A549 (cell line): ENCODE data around the gene AFF3. TPM values are rescaled to one million over a fixed set of nuclear protein-coding genes. Genes with fewer than 3 reads are reported as not detected.
"Not testable (repeated sequence)": the region's sequence is repeated elsewhere in the genome, so short reads cannot be mapped to it uniquely, and the experiment has no call there.

ENCODE experiments used
- ATAC-seq, 2 experiments: fragments of 200-7000 bp in 1 of 2; fragments of >200 bp in 1 of 2; cut with Nextera tagmentation in 1 of 2; cut with Tn5 transposase in 1 of 2; 3 replicates each; pipeline versions ENCODE4 v1.8.0 to v1.9.1; 2018 to 2020; ENCODE audit warnings: mild to moderate bottlenecking in 1 of 2, moderate library complexity in 1 of 2
- CTCF ChIA-PET: fragments of 300-600 bp; sonication (Branson Sonifier 250); formaldehyde crosslinking; extraction: SDS; loops from one replicate; lab custom pipeline; 2021; ENCODE audit warnings: antibody characterized with exemption, inconsistent platforms; lab: Yijun Ruan, JAX
- POLR2A ChIA-PET: fragments of 350-600 bp; formaldehyde crosslinking; extraction: SDS; loops from one replicate; lab custom pipeline; 2021; ENCODE audit warnings: antibody characterized with exemption, inconsistent platforms; lab: Yijun Ruan, JAX
- DNase-seq, 2 experiments: peaks; one replicate each; pipeline versions ENCODE4 v3.0.0 to v3.0.0-alpha.2; 2011 to 2016; ENCODE audit warnings: low read depth in 1 of 2, low spot score in 1 of 2
- FAIRE-seq: peaks from 2 replicates; lab custom pipeline; 2011; peaks lifted over from hg19 to GRCh38; lab: Jason Lieb, UNC
- H3K27ac ChIP-seq, 2 experiments: fragments of >200 bp; sonication (Bioruptor Twin); formaldehyde crosslinking; 3 replicates each; pipeline ENCODE4 v1.5.1; 2016 to 2017
- H3K4me1 ChIP-seq: fragments of >200 bp; sonication (Bioruptor Twin); formaldehyde crosslinking; 3 replicates; pipeline ENCODE4 v1.6.1; 2016
- H3K4me2 ChIP-seq: fragments of >200 bp; sonication (Bioruptor Twin); formaldehyde crosslinking; 3 replicates; pipeline ENCODE4 v1.6.1; 2016
- H3K4me3 ChIP-seq: fragments of >200 bp; sonication (Bioruptor Twin); formaldehyde crosslinking; 3 replicates; pipeline ENCODE4 v1.5.1; 2016
- H3K9me3 ChIP-seq: fragments of >200 bp; sonication (Bioruptor Twin); formaldehyde crosslinking; 3 replicates; pipeline ENCODE4 v1.6.1; 2016
- BHLHE40 ChIP-seq: IDR thresholded peaks from 2 replicates; pipeline ENCODE4 v1.6.1; 2012; ENCODE audit warnings: low read depth, low read length, inconsistent platforms
- CHD2 ChIP-seq: fragments of 150-350 bp; IDR thresholded peaks from 2 replicates; pipeline ENCODE4 v1.6.1; 2014; ENCODE audit warnings: low read length; ENCODE audit not compliant: partially characterized antibody
- EP300 ChIP-seq, 2 experiments: fragments of >200 bp; sonication (Bioruptor Twin); formaldehyde crosslinking; IDR thresholded peaks; 2 replicates in 1 of 2; 3 replicates in 1 of 2; pipeline ENCODE4 v1.6.1; 2016 to 2017
- FOSB ChIP-seq: fragments of 250-450 bp; sonication (Bioruptor Pico); IDR thresholded peaks from 2 replicates; pipeline ENCODE4 v1.5.0; 2020; ENCODE audit warnings: mild to moderate bottlenecking, moderate library complexity
- JUN ChIP-seq, 2 experiments: fragments of >200 bp; sonication (Bioruptor Twin); formaldehyde crosslinking; IDR thresholded peaks; 2 replicates in 1 of 2; 3 replicates in 1 of 2; pipeline ENCODE4 v1.6.1; 2016 to 2017
- MYC ChIP-seq: IDR thresholded peaks from 2 replicates; pipeline ENCODE4 v1.6.1; 2012; ENCODE audit warnings: mild to moderate bottlenecking, inconsistent platforms, low read length, improper control_type of control experiment, borderline replicate concordance
- NFE2L2 ChIP-seq: fragments of 150-350 bp; conservative IDR thresholded peaks from 2 replicates; pipeline ENCODE4 v1.6.1; 2014; ENCODE audit warnings: low read length
- RAD21 ChIP-seq, 2 experiments: fragments of >200 bp in 1 of 2; sonication (Bioruptor Twin) in 1 of 2; formaldehyde crosslinking in 1 of 2; IDR thresholded peaks in 1 of 2; conservative IDR thresholded peaks in 1 of 2; 2 replicates in 1 of 2; 3 replicates in 1 of 2; pipeline ENCODE4 v1.6.1; 2012 to 2018; ENCODE audit warnings: inconsistent platforms in 1 of 2
- RARB ChIP-seq: fragments of 250-450 bp; sonication (Bioruptor Pico); IDR thresholded peaks from 2 replicates; pipeline ENCODE4 v1.8.0; 2021; ENCODE audit warnings: mild to moderate bottlenecking, moderate library complexity
- RCOR1 ChIP-seq: fragments of 150-350 bp; IDR thresholded peaks from 2 replicates; pipeline ENCODE4 v1.6.1; 2014; ENCODE audit warnings: antibody characterized with exemption, low read length, low read depth
- TFCP2L1 ChIP-seq: fragments of 250-450 bp; sonication (Bioruptor Pico); IDR thresholded peaks from 2 replicates; pipeline ENCODE4 v1.5.0; 2021; ENCODE audit warnings: mild to moderate bottlenecking
- WGBS: methylation state at CpG from one replicate; pipeline ENCODE4 v1.1.6; 2017; ENCODE audit errors: missing lambda C conversion rate; 5-methylcytosine and 5-hydroxymethylcytosine counted together
- polyA plus RNA-seq, 4 experiments: library from polyadenylated mRNA; depleted of rRNA in 3 of 4; stranded (reverse); fragments of >200 nt; fragmentation: RNase III in 1 of 4; extraction: RNeasy Plus Mini Kit Qiagen cat#74134 plus additional on column Dnase treatment in 1 of 4; gene quantifications; 2 replicates in 3 of 4; 3 replicates in 1 of 4; pipeline ENCODE4 v1.2.3, GENCODE V29; 2011 to 2017
- TF ChIP-seq, protein P1 (sequence below): IDR thresholded peaks from 2 replicates; pipeline ENCODE4 v1.6.1; 2012
- TF ChIP-seq, protein P2 (sequence below): fragments of >200 bp; sonication (Bioruptor Twin); formaldehyde crosslinking; IDR thresholded peaks from 3 replicates; pipeline ENCODE4 v1.5.1; 2016
- TF ChIP-seq, protein P3 (sequence below): fragments of 450-650 bp; IDR thresholded peaks from 2 replicates; pipeline ENCODE4 v1.6.1; 2014; ENCODE audit warnings: antibody characterized with exemption
- TF ChIP-seq, protein P4 (sequence below): fragments of 200-600 bp; sonication (generic); IDR thresholded peaks from 2 replicates; pipeline ENCODE4 v1.6.1; 2016; ENCODE audit warnings: antibody characterized with exemption, mild to moderate bottlenecking, moderate library complexity
- TF ChIP-seq, protein P5 (sequence below): IDR thresholded peaks from 2 replicates; pipeline ENCODE4 v1.6.1; 2012
- TF ChIP-seq, protein P6 (sequence below): fragments of >200 bp; sonication (Bioruptor Twin); formaldehyde crosslinking; IDR thresholded peaks from 3 replicates; pipeline ENCODE4 v1.6.1; 2016
- TF ChIP-seq, protein P7 (sequence below): fragments of 250-450 bp; sonication (Bioruptor Pico); IDR thresholded peaks from 2 replicates; pipeline ENCODE4 v1.5.0; 2021; ENCODE audit warnings: mild to moderate bottlenecking, moderate library complexity, borderline replicate concordance

Gene AFF3
- polyA plus RNA-seq, 2 of the 4 experiments (the other 2 are of a cell fraction), result not detected

DNA sequence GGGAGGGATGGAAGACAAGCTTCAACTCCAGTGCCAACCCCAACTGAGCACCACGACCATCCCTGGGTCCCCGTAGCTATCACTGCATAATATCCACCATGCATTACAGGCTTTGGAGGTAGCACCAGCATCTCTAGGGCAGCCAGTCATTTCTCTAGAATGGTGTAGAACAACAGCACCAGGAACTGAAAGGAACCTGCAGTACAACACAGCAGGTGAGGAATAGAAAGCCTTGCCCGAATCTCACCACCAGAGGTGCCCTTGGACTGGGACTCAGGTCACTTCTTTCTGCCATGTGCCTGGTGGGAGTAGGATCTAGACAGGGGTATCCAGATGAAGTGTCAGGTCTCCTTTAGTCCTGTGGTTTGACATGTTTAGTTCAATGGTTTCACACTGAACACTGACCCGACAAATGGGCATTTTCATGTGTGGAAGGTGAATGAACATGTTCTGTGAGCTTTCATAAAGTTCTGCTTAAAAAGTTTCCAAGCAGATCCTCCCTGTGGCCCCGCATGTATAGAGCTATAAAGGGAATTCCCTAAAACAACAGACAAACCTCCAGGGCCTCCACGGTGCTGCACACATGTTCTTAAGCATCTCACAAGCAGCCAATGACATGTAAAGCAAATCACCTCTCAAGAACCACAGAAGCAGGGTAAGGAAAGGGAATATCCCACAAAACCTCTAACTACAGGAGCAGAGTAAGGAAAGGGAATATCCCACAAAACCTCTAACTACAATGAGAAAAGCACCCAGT lies 208.3 kb downstream of the AFF3 start (continued):
- TF ChIP-seq, protein P1, sequence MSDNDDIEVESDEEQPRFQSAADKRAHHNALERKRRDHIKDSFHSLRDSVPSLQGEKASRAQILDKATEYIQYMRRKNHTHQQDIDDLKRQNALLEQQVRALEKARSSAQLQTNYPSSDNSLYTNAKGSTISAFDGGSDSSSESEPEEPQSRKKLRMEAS, result no peak
- TF ChIP-seq RARB (CRISPR knock-in tag) (no peak), FOSB (CRISPR knock-in tag) (no peak)
- TF ChIP-seq, protein P2, sequence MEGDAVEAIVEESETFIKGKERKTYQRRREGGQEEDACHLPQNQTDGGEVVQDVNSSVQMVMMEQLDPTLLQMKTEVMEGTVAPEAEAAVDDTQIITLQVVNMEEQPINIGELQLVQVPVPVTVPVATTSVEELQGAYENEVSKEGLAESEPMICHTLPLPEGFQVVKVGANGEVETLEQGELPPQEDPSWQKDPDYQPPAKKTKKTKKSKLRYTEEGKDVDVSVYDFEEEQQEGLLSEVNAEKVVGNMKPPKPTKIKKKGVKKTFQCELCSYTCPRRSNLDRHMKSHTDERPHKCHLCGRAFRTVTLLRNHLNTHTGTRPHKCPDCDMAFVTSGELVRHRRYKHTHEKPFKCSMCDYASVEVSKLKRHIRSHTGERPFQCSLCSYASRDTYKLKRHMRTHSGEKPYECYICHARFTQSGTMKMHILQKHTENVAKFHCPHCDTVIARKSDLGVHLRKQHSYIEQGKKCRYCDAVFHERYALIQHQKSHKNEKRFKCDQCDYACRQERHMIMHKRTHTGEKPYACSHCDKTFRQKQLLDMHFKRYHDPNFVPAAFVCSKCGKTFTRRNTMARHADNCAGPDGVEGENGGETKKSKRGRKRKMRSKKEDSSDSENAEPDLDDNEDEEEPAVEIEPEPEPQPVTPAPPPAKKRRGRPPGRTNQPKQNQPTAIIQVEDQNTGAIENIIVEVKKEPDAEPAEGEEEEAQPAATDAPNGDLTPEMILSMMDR, result no peak

DNA sequence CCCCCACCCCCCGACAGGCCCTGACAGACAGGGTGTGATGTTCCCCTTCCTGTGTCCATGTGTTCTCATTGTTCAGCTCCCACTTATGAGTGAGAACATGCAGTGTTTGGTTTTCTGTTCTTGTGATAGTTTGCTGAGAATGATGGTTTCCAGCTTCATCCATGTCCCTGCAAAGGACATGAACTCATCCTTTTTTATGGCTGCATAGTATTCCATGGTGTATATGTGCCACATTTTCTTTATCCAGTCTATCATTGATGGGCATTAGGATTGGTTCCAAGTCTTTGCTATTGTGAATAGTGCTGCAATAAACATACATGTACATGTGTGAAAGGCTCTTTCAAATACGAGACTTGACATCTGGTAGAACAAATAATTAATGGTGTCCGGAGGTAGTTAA lies 208.9 kb downstream of the AFF3 start:
- ATAC-seq, H3K9me3 ChIP-seq, H3K27ac ChIP-seq, H3K4me1 ChIP-seq, FAIRE-seq, POLR2A ChIA-PET, DNase-seq, H3K4me2 ChIP-seq, H3K4me3 ChIP-seq: not testable (repeated sequence)
- CTCF ChIA-PET, result interaction anchor here (1.1 kb wide), 1 partner anchor 356 kb away, joined by 3 read pairs; no protein-coding TSS in a partner anchor
- 50% methylated on average over 3 of the region's 3 CpGs for WGBS

DNA sequence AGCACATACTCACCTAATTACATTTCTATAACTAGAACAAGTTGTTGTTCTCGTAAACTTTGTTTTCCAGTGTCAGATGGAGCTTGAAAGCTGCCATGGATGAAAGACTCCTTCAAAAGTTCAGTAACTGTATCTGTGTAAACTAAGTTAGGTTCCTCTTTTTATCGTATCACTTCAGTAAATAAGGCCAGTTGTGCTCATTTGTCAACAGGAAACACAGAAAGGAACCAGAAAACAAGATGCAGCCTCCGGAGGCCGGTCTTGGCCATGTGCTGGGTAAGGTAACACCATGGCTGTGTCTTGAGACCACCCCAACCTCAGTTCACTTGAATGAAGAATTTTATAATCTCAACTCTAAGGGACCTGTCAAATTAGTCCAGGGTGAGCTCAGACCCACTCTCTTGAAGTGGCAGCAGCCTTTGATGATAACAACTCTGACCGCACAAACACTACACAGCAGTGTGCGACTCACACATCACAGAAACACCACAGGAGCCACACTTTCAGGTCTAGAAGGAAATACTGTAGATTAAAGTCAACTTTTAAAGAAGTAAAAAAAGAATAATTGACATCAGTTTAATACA lies 213.8 kb downstream of the AFF3 start:
- CTCF ChIA-PET, result no interaction called here
- ATAC-seq (no peak), DNase-seq (no peak), FAIRE-seq (no peak)
- no peak overlapping the region for H3K4me2 ChIP-seq
- no peaks in the 10 kb centered on the region for H3K9me3 ChIP-seq
- H3K27ac ChIP-seq, result no peak overlapping the region
- no peaks in the 10 kb centered on the region for H3K4me1 ChIP-seq
- WGBS, result 46% methylated on average over 6 of the region's 6 CpGs
- no peak overlapping the region for H3K4me3 ChIP-seq
- POLR2A ChIA-PET, result no interaction called here
- TF ChIP-seq CHD2, result no peak
- no peak for TF ChIP-seq JUN (IDR thresholded peaks at IDR 0.05)
- TF ChIP-seq, protein P2, result no peak
- no peak for TF ChIP-seq MYC
- TF ChIP-seq NFE2L2, result no peak
- TF ChIP-seq BHLHE40, result no peak
- TF ChIP-seq RAD21 (conservative IDR thresholded peaks at IDR 0.05 in 1 of 2, IDR thresholded peaks at IDR 0.05 in 1 of 2), result no peak
- no peak for TF ChIP-seq EP300 (IDR thresholded peaks at IDR 0.05)
- TF ChIP-seq TFCP2L1 (CRISPR knock-in tag), result no peak
- TF ChIP-seq, protein P3, sequence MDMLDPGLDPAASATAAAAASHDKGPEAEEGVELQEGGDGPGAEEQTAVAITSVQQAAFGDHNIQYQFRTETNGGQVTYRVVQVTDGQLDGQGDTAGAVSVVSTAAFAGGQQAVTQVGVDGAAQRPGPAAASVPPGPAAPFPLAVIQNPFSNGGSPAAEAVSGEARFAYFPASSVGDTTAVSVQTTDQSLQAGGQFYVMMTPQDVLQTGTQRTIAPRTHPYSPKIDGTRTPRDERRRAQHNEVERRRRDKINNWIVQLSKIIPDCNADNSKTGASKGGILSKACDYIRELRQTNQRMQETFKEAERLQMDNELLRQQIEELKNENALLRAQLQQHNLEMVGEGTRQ, result no peak
- TF ChIP-seq, protein P4, sequence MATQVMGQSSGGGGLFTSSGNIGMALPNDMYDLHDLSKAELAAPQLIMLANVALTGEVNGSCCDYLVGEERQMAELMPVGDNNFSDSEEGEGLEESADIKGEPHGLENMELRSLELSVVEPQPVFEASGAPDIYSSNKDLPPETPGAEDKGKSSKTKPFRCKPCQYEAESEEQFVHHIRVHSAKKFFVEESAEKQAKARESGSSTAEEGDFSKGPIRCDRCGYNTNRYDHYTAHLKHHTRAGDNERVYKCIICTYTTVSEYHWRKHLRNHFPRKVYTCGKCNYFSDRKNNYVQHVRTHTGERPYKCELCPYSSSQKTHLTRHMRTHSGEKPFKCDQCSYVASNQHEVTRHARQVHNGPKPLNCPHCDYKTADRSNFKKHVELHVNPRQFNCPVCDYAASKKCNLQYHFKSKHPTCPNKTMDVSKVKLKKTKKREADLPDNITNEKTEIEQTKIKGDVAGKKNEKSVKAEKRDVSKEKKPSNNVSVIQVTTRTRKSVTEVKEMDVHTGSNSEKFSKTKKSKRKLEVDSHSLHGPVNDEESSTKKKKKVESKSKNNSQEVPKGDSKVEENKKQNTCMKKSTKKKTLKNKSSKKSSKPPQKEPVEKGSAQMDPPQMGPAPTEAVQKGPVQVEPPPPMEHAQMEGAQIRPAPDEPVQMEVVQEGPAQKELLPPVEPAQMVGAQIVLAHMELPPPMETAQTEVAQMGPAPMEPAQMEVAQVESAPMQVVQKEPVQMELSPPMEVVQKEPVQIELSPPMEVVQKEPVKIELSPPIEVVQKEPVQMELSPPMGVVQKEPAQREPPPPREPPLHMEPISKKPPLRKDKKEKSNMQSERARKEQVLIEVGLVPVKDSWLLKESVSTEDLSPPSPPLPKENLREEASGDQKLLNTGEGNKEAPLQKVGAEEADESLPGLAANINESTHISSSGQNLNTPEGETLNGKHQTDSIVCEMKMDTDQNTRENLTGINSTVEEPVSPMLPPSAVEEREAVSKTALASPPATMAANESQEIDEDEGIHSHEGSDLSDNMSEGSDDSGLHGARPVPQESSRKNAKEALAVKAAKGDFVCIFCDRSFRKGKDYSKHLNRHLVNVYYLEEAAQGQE, result no peak
- TF ChIP-seq RARB (CRISPR knock-in tag), result no peak
- no peak for TF ChIP-seq RCOR1
- TF ChIP-seq, protein P5, sequence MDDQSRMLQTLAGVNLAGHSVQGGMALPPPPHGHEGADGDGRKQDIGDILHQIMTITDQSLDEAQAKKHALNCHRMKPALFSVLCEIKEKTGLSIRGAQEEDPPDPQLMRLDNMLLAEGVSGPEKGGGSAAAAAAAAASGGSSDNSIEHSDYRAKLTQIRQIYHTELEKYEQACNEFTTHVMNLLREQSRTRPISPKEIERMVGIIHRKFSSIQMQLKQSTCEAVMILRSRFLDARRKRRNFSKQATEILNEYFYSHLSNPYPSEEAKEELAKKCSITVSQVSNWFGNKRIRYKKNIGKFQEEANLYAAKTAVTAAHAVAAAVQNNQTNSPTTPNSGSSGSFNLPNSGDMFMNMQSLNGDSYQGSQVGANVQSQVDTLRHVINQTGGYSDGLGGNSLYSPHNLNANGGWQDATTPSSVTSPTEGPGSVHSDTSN, result no peak
- TF ChIP-seq, protein P6, sequence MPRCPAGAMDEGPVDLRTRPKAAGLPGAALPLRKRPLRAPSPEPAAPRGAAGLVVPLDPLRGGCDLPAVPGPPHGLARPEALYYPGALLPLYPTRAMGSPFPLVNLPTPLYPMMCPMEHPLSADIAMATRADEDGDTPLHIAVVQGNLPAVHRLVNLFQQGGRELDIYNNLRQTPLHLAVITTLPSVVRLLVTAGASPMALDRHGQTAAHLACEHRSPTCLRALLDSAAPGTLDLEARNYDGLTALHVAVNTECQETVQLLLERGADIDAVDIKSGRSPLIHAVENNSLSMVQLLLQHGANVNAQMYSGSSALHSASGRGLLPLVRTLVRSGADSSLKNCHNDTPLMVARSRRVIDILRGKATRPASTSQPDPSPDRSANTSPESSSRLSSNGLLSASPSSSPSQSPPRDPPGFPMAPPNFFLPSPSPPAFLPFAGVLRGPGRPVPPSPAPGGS, result no peak
- TF ChIP-seq, protein P7, sequence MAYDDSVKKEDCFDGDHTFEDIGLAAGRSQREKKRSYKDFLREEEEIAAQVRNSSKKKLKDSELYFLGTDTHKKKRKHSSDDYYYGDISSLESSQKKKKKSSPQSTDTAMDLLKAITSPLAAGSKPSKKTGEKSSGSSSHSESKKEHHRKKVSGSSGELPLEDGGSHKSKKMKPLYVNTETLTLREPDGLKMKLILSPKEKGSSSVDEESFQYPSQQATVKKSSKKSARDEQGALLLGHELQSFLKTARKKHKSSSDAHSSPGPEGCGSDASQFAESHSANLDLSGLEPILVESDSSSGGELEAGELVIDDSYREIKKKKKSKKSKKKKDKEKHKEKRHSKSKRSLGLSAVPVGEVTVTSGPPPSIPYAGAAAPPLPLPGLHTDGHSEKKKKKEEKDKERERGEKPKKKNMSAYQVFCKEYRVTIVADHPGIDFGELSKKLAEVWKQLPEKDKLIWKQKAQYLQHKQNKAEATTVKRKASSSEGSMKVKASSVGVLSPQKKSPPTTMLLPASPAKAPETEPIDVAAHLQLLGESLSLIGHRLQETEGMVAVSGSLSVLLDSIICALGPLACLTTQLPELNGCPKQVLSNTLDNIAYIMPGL, result no peak
